ENCODE measurements around the gene AIG1. TPM values are rescaled to one million over a fixed set of nuclear protein-coding genes. Genes with fewer than 3 reads are reported as not detected.

The AIG1 gene
- total RNA-seq, 1 donor from 2014 or later, result 91.5 TPM

DNA sequence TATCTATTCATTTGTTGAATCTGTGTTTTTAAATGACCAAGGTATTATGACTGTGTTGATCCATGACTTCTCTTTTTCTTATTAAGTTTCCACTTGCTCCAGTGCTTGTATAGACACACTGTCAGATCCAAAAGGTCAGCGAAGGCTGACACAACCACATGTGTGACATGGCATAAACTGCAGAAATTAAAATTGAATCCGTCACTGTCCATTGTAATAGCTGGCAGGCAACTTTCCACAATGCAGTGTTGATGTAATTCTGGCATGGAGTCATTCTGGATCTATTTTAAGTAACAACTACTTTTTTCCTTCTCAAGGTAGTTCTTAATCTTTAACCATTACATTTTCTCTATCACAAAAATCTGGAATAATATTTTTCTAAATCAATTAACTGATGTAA lies 145.3 kb downstream of the AIG1 start:
- ATAC-seq (peak; percentile 84), DNase-seq (no peak)
- intact Hi-C loops (cut with micrococcal nuclease), result no loop called here

- DNase-seq (no peak), ATAC-seq (no peak)
- intact Hi-C loops (cut with micrococcal nuclease), result no loop called here
Observed at GRCh38 chr6:143206550-143206949, 145.9 kb downstream of the AIG1 start.

DNA sequence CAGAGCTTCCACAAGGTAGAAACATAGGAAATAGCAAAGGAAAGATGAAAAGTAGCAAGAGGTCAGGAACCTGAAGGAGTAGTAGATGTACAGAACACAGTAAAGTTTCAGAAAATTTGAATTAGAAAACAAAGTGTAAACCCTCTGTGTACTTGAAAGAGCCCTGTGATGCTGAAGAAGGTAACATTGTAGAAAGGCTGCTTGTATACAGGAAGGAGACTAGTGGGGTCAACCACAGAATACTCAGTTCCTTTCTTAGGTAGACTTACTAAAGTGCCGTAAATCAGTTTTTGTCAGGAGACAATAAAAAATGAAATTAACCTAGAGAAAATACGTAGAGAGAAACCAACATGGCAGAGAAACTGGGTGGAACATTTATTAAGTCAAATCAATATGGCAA lies 149.7 kb downstream of the AIG1 start:
- intact Hi-C loops (cut with micrococcal nuclease), result no loop called here
- ATAC-seq (no peak), DNase-seq (no peak)

DNA sequence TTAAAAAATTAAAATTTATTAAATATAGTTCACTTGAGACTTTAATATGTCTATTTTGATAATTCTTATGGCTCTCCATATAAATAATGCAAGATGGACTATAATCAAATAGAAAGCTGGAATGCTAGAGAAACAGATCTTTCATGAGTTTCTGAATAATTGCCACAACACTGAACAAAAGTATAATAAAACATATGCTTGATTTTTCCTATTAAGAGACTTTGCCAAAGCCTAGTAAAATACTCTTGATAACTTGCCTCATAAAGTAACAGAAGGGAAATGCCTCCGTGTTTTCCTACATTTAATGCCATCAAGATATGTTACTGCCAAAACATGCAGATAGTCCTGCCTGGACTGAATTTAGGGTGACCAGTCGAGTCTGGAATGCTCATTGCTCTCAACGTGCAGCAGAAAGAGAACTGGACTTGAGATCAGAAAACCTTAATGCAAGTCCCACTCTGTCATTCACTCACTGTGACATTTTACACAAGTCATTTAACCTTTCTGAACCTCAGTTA lies 153.2 kb downstream of the AIG1 start:
- intact Hi-C loops (cut with micrococcal nuclease), result no loop called here
- ATAC-seq (peak; percentile 17), DNase-seq (no peak)

GRCh38 chr6:143215363-143215762 lies 154.7 kb downstream of the AIG1 start:
- no peak for DNase-seq
- intact Hi-C loops (cut with micrococcal nuclease), result no loop called here
- ATAC-seq, result no peak

- no peak for DNase-seq
- intact Hi-C loops (cut with micrococcal nuclease), result no loop called here
- ATAC-seq, result peak; percentile 39
Observed at GRCh38 chr6:143215771-143216170, 155.1 kb downstream of the AIG1 start.

GRCh38 chr6:143218233-143218632 lies 157.5 kb downstream of the AIG1 start:
- intact Hi-C loops (cut with micrococcal nuclease), result no loop called here
- no peak for DNase-seq
- no peak for ATAC-seq

- intact Hi-C loops (cut with micrococcal nuclease), result no loop called here
- DNase-seq (no peak), ATAC-seq (peak; percentile 80)
Observed at GRCh38 chr6:143221698-143222097, 161.0 kb downstream of the AIG1 start.

- DNase-seq (no peak), ATAC-seq (peak; percentile 51)
- intact Hi-C loops (cut with micrococcal nuclease), result no loop called here
Observed at GRCh38 chr6:143222310-143222709, 161.6 kb downstream of the AIG1 start.

GRCh38 chr6:143222801-143223231 lies 162.1 kb downstream of the AIG1 start:
- DNase-seq, result peak; percentile 23
- intact Hi-C loops (cut with micrococcal nuclease), result no loop called here
- peak; percentile 37 for ATAC-seq

DNA sequence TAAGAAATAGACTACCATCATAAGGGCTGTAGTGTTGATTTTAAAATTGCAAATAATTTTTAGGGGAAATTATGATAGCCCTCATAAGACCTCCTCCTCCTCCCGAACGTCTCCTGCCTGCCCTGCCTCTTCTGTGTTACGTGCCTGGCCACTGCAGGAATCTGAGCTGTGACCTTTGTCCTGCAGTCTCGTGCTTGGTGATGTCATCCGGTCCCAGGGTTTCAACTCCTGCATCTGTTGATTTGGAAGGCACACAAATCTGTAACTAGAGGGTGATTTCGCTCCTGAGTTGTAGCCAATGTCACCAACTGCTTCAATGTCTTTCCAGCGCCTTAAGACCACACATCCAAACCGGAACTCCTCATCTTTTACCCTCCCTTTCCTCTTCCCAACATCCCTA lies 163.2 kb downstream of the AIG1 start:
- intact Hi-C loops (cut with micrococcal nuclease), result no loop called here

GRCh38 chr6:143224516-143224915 lies 163.8 kb downstream of the AIG1 start:
- ATAC-seq (no peak), DNase-seq (no peak)
- intact Hi-C loops (cut with micrococcal nuclease), result no loop called here

More for the DNA sequence above, 163.2 kb downstream of the AIG1 start:
- ATAC-seq, result peak; percentile 85
- peak; percentile 67 for DNase-seq

GRCh38 chr6:143225929-143226328 lies 165.2 kb downstream of the AIG1 start:
- ATAC-seq, result no peak
- intact Hi-C loops (cut with micrococcal nuclease), result no loop called here
- DNase-seq, result no peak

DNA sequence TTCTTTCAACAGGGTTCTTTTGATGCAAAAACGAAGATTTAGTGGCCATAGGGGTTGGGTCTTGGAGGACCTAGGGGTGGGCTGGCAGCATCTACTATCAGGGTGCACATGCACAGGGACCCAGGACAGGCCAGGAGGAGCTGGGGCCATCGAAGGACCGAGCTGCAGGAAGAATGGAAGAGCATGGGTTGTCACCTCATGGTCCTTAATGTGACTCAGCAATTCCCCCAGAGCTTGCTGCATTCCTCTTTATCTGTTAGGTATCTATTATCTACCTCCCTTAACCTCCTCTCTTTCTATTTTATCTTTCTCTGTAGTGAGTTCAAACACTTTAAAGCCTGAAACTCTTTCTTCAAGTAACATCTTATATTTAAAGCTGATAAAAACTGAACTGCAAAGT lies 167.0 kb downstream of the AIG1 start:
- intact Hi-C loops (cut with micrococcal nuclease), result no loop called here
- DNase-seq, result no peak
- no peak for ATAC-seq

DNA sequence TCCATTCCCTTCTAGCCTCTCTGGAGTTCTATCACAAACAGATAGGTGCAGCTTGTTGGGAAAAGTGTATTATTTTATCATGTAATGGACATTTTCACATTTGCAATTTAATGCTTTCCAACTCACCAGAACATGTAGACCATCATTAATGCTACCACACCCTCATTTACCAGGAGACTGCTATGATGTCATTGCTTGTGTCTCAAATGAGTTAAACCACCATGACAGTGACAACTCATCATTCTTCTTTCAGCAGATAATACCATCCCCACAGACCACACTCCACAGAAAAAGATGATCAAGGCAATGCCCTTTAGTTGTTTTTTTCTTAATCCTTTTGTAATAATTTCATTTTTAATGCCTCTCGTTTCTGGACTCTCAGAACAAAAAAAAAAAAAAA lies 168.7 kb downstream of the AIG1 start:
- DNase-seq, result no peak
- intact Hi-C loops (cut with micrococcal nuclease), result no loop called here
- ATAC-seq, result no peak

DNA sequence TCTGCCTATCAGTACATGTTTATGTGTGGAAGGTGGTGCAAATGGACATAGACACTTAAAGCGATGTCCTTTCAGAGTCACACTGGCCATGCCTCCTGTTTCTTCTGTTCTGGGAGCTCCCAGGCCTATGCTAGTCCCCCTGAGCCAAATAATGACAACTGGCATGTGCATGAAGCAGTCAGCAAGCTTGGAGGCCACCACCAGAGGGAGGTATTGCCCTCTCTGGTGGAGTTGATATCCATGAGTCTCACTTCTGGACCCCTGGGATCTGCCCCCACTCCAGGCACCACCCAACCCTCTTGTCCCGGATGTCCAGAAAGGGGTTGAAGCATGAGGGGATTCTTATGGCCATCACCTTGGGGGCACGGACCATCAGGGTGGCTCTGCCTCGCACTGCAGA lies 172.2 kb downstream of the AIG1 start:
- DNase-seq, result peak; percentile 39
- intact Hi-C loops (cut with micrococcal nuclease), result no loop called here
- no peak for ATAC-seq

GRCh38 chr6:143233554-143234285 lies 173.0 kb downstream of the AIG1 start:
- intact Hi-C loops (cut with micrococcal nuclease), result no loop called here
- DNase-seq (no peak), ATAC-seq (no peak)

- ATAC-seq (no peak), DNase-seq (no peak)
- intact Hi-C loops (cut with micrococcal nuclease), result no loop called here
Observed at GRCh38 chr6:143234734-143235133, 174.0 kb downstream of the AIG1 start.

- intact Hi-C loops (cut with micrococcal nuclease), result no loop called here
- ATAC-seq, result peak; percentile 42
- no peak for DNase-seq
Observed at GRCh38 chr6:143236151-143236798, 175.6 kb downstream of the AIG1 start.

GRCh38 chr6:143238306-143238705 lies 177.6 kb downstream of the AIG1 start:
- intact Hi-C loops (cut with micrococcal nuclease), result no loop called here
- ATAC-seq (no peak), DNase-seq (no peak)

GRCh38 chr6:143241111-143241510 lies 180.4 kb downstream of the AIG1 start:
- no peak for DNase-seq
- ATAC-seq, result peak; percentile 39

More at GRCh38 chr6:143241111-143241510, 180.4 kb downstream of the AIG1 start:
- intact Hi-C loops (cut with micrococcal nuclease), result no loop called here

Data from left ventricle myocardium superior (tissue), 1 donor.